ENCODE measurements around the gene RANGRF.
A peak's percentile ranks its signal among the peaks of the same experiment; 100 is the strongest.

RANGRF gene

DNA sequence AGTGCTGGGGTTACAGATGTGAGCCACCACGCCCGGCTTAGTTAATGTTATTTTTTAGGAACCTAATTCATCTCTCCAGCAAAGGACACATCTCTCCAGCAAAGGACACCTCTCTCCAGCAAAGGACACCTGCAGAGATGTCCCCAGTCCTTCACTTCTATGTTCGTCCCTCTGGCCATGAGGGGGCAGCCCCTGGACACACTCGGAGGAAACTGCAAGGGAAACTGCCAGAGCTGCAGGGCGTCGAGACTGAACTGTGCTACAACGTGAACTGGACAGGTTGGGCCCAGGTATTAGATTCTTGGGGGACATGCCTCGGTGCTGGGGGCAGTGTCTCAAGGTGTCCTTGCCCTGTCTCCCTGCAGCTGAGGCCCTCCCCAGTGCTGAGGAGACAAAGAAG, 34.7 kb upstream of the RANGRF start:
- Histone ChIP-seq H2AFZ (ENCODE audit: low read length) (no peak overlapping the region), H4K20me1 (ENCODE audit: insufficient read depth, low read length) (no peaks in the 10 kb centered on the region), H3K4me2 (ENCODE audit: low read length) (no peak overlapping the region), H3K9me2 (ENCODE audit: low read depth, low read length) (no peaks in the 10 kb centered on the region), H3K27ac (ENCODE audit: low read depth, low read length, poor library complexity, severe bottlenecking) (no peak overlapping the region), H3K9ac (ENCODE audit: low read length) (no peak overlapping the region), H3K4me3 (ENCODE audit: low read depth, low read length, poor library complexity, severe bottlenecking) (no peak overlapping the region), H3K27me3 (ENCODE audit: insufficient read depth, low read length) (no peaks in the 10 kb centered on the region), H3F3A (ENCODE audit: insufficient read depth, low read length) (no peaks in the 10 kb centered on the region), H3K4me1 (ENCODE audit: insufficient read depth, low read length, severe bottlenecking) (peaks cover 13% of the 10 kb centered on the region), H3K9me3 (ENCODE audit: low read length) (no peaks in the 10 kb centered on the region), H3K36me3 (ENCODE audit: insufficient read depth, low read length) (peaks cover 49% of the 10 kb centered on the region), H3K79me2 (ENCODE audit: insufficient read depth, low read length) (peaks cover 20% of the 10 kb centered on the region)
- TF ChIP-seq, protein P1, sequence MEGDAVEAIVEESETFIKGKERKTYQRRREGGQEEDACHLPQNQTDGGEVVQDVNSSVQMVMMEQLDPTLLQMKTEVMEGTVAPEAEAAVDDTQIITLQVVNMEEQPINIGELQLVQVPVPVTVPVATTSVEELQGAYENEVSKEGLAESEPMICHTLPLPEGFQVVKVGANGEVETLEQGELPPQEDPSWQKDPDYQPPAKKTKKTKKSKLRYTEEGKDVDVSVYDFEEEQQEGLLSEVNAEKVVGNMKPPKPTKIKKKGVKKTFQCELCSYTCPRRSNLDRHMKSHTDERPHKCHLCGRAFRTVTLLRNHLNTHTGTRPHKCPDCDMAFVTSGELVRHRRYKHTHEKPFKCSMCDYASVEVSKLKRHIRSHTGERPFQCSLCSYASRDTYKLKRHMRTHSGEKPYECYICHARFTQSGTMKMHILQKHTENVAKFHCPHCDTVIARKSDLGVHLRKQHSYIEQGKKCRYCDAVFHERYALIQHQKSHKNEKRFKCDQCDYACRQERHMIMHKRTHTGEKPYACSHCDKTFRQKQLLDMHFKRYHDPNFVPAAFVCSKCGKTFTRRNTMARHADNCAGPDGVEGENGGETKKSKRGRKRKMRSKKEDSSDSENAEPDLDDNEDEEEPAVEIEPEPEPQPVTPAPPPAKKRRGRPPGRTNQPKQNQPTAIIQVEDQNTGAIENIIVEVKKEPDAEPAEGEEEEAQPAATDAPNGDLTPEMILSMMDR (IDR thresholded peaks at IDR 0.05; ENCODE audit: low read length) = peak; percentile 32; the same call in 1 of the 2 replicates
- TF ChIP-seq EZH2 (IDR thresholded peaks at IDR 0.05; ENCODE audit: borderline replicate concordance, low read length) = no peak

DNA sequence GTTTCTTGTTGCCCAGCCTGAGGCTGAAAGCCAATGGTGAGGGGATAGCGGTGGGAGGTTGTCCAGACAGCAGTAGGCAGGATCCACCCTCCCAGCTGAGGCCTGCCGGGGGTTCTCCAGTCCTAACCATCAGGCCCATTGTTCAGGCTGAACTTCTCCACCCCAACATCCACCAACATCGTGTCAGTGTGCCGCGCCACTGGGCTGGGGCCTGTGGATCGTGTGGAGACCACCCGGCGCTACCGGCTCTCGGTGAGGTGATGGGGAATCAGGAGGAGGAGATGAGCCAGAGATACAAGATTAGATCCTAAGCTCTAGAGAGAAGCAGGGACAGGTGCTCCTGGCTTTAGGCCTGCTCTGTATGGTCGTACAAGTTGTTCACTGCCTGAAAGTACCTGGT, 33.6 kb upstream of the RANGRF start:
- no peak overlapping the region for H3K27ac ChIP-seq (ENCODE audit: low read depth, low read length, poor library complexity, severe bottlenecking)
- no peak overlapping the region for H3K9ac ChIP-seq (ENCODE audit: low read length)
- H2AFZ ChIP-seq (ENCODE audit: low read length) = no peak overlapping the region
- H3K27me3 ChIP-seq (ENCODE audit: insufficient read depth, low read length) = no peaks in the 10 kb centered on the region
- TF ChIP-seq, protein P1 (IDR thresholded peaks at IDR 0.05; ENCODE audit: low read length) = no peak
- no peak for TF ChIP-seq EZH2 (IDR thresholded peaks at IDR 0.05; ENCODE audit: borderline replicate concordance, low read length)
- H3K4me2 ChIP-seq (ENCODE audit: low read length) = no peak overlapping the region
- peaks cover 9% of the 10 kb centered on the region for H3K4me1 ChIP-seq (ENCODE audit: insufficient read depth, low read length, severe bottlenecking)
- no peaks in the 10 kb centered on the region for H4K20me1 ChIP-seq (ENCODE audit: insufficient read depth, low read length)
- H3F3A ChIP-seq (ENCODE audit: insufficient read depth, low read length) = no peaks in the 10 kb centered on the region
- no peaks in the 10 kb centered on the region for H3K9me2 ChIP-seq (ENCODE audit: low read depth, low read length)
- no peak overlapping the region for H3K4me3 ChIP-seq (ENCODE audit: low read depth, low read length, poor library complexity, severe bottlenecking)
- H3K79me2 ChIP-seq (ENCODE audit: insufficient read depth, low read length) = peaks cover 14% of the 10 kb centered on the region
- no peaks in the 10 kb centered on the region for H3K9me3 ChIP-seq (ENCODE audit: low read length)
- peaks cover 60% of the 10 kb centered on the region for H3K36me3 ChIP-seq (ENCODE audit: insufficient read depth, low read length)

DNA sequence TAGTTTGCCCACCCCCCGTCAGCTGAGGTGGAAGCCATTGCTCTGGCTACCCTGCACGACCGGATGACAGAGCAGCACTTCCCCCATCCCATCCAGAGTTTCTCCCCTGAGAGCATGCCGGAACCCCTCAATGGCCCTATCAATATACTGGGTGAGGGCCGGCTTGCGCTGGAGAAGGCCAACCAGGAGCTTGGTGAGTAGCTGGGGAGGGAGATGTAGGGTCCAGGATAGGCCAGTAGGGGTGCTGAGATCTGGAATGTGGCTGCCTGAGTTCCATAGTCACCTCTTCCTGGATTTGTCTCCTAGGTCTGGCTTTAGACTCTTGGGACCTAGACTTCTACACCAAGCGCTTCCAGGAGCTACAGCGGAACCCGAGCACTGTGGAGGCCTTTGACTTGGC, 33.0 kb upstream of the RANGRF start:
- Histone ChIP-seq H3K4me3 (ENCODE audit: low read depth, low read length, poor library complexity, severe bottlenecking) (no peak overlapping the region), H3K36me3 (ENCODE audit: insufficient read depth, low read length) (peaks cover 66% of the 10 kb centered on the region), H4K20me1 (ENCODE audit: insufficient read depth, low read length) (no peaks in the 10 kb centered on the region), H3K79me2 (ENCODE audit: insufficient read depth, low read length) (peaks cover 8% of the 10 kb centered on the region), H3F3A (ENCODE audit: insufficient read depth, low read length) (no peaks in the 10 kb centered on the region), H3K9ac (ENCODE audit: low read length) (no peak overlapping the region), H3K4me1 (ENCODE audit: insufficient read depth, low read length, severe bottlenecking) (peaks cover 3% of the 10 kb centered on the region), H3K4me2 (ENCODE audit: low read length) (no peak overlapping the region), H3K27ac (ENCODE audit: low read depth, low read length, poor library complexity, severe bottlenecking) (no peak overlapping the region), H3K27me3 (ENCODE audit: insufficient read depth, low read length) (no peaks in the 10 kb centered on the region), H3K9me2 (ENCODE audit: low read depth, low read length) (no peaks in the 10 kb centered on the region), H3K9me3 (ENCODE audit: low read length) (no peaks in the 10 kb centered on the region), H2AFZ (ENCODE audit: low read length) (no peak overlapping the region)
- TF ChIP-seq, protein P1 (IDR thresholded peaks at IDR 0.05; ENCODE audit: low read length) = no peak
- no peak for TF ChIP-seq EZH2 (IDR thresholded peaks at IDR 0.05; ENCODE audit: borderline replicate concordance, low read length)
